IPS DF 6.9 (cell line): Measurements from ENCODE around the gene MARCHF6.
A peak's percentile ranks its signal among the peaks of the same experiment; 100 is the strongest.

Source experiments
- DNase-seq: peaks from one replicate; pipeline ENCODE4 v3.0.0-alpha.2; 2013; ENCODE audit warnings: low read depth, low spot score
- H3K27ac ChIP-seq: one replicate; pipeline ENCODE4 v1.5.1; 2013; ENCODE audit warnings: low read length, control low read depth
- H3K27me3 ChIP-seq: 2 replicates; pipeline ENCODE4 v1.6.1; 2013; ENCODE audit warnings: mild to moderate bottlenecking, low read length; ENCODE audit not compliant: control insufficient read depth, insufficient read depth
- H3K36me3 ChIP-seq: 2 replicates; pipeline ENCODE4 v1.6.1; 2013; ENCODE audit warnings: low read length; ENCODE audit not compliant: control insufficient read depth, insufficient read depth
- H3K4me1 ChIP-seq: 2 replicates; pipeline ENCODE4 v1.6.1; 2013; ENCODE audit warnings: low read length; ENCODE audit not compliant: control insufficient read depth, insufficient read depth
- H3K4me3 ChIP-seq: 2 replicates; pipeline ENCODE4 v1.5.1; 2013; ENCODE audit warnings: mild to moderate bottlenecking, low read length
- H3K9me3 ChIP-seq: 2 replicates; pipeline ENCODE4 v1.6.1; 2013; ENCODE audit warnings: low read length, inconsistent platforms; ENCODE audit not compliant: control insufficient read depth, insufficient read depth
- WGBS: extraction: QIAGEN DNeasy Blood & Tissue Kit; methylation state at CpG from one replicate; pipeline ENCODE4 v1.1.7; 2013; ENCODE audit warnings: mixed read lengths, missing lambda C conversion rate; ENCODE audit not compliant: insufficient read length, insufficient coverage; 5-methylcytosine and 5-hydroxymethylcytosine counted together

MARCHF6 gene

GRCh38 chr5:10324518-10325370 is 28.8 kb upstream of the MARCHF6 start:
- DNase-seq: no peak
- Histone ChIP-seq H3K27me3 (no peaks in the 10 kb centered on the region), H3K4me3 (no peak overlapping the region), H3K36me3 (no peaks in the 10 kb centered on the region), H3K9me3 (no peaks in the 10 kb centered on the region), H3K27ac (no peak overlapping the region), H3K4me1 (no peaks in the 10 kb centered on the region)
- no CpG with 5 or more reads among the region's 6 CpGs for WGBS

- Histone ChIP-seq H3K36me3 (no peaks in the 10 kb centered on the region), H3K27me3 (peaks cover 13% of the 10 kb centered on the region; the same call in 1 of the 2 replicates), H3K27ac (no peak overlapping the region), H3K4me3 (no peak overlapping the region), H3K9me3 (no peaks in the 10 kb centered on the region), H3K4me1 (no peaks in the 10 kb centered on the region)
- WGBS: no CpG with 5 or more reads among the region's 5 CpGs
- DNase-seq: no peak
Observed at GRCh38 chr5:10328323-10328722, 25.2 kb upstream of the MARCHF6 start.

DNA sequence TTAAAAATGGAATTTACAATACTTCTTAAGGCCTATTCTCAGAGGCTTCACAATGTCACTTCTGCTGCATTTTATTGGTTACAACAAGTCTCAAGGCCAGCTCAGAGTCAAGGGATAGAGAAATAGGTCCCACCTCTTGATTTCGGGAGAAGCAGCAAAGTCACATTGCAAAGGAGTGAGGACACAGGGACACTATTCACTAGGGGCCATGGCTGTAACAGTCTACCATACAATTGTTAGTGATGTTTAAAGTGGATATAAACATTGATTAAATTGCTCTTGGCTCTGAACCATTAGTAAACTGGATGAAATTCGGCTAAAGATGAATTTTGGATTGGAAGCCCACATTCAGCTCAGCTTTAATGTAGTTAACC is 24.1 kb upstream of the MARCHF6 start:
- no CpG with 5 or more reads among the region's 2 CpGs for WGBS

GRCh38 chr5:10329820-10330481 is 23.5 kb upstream of the MARCHF6 start:
- no peak for DNase-seq
- H3K27me3 ChIP-seq: peaks cover 25% of the 10 kb centered on the region; the same call in 1 of the 2 replicates
- H3K9me3 ChIP-seq: no peaks in the 10 kb centered on the region
- H3K36me3 ChIP-seq: no peaks in the 10 kb centered on the region
- no peak overlapping the region for H3K4me3 ChIP-seq
- H3K27ac ChIP-seq: no peak overlapping the region
- WGBS: no CpG with 5 or more reads among the region's 7 CpGs
- H3K4me1 ChIP-seq: no peaks in the 10 kb centered on the region

More for the DNA sequence above, 24.1 kb upstream of the MARCHF6 start:
- no peak for DNase-seq
- no peak overlapping the region for H3K4me3 ChIP-seq
- H3K36me3 ChIP-seq: no peaks in the 10 kb centered on the region
- H3K27ac ChIP-seq: no peak overlapping the region
- H3K27me3 ChIP-seq: peaks cover 22% of the 10 kb centered on the region; the same call in 1 of the 2 replicates
- H3K4me1 ChIP-seq: no peaks in the 10 kb centered on the region
- H3K9me3 ChIP-seq: no peaks in the 10 kb centered on the region

GRCh38 chr5:10330511-10331230 is 22.8 kb upstream of the MARCHF6 start:
- H3K4me3 ChIP-seq: no peak overlapping the region
- H3K27me3 ChIP-seq: peaks cover 25% of the 10 kb centered on the region; the same call in 1 of the 2 replicates
- H3K4me1 ChIP-seq: no peaks in the 10 kb centered on the region
- H3K36me3 ChIP-seq: no peaks in the 10 kb centered on the region
- no peak overlapping the region for H3K27ac ChIP-seq
- no CpG with 5 or more reads among the region's 10 CpGs for WGBS
- H3K9me3 ChIP-seq: no peaks in the 10 kb centered on the region
- no peak for DNase-seq

GRCh38 chr5:10331341-10331796 is 22.1 kb upstream of the MARCHF6 start:
- DNase-seq: no peak
- Histone ChIP-seq H3K9me3 (no peaks in the 10 kb centered on the region), H3K4me1 (no peaks in the 10 kb centered on the region), H3K27me3 (peaks cover 25% of the 10 kb centered on the region; the same call in 1 of the 2 replicates), H3K4me3 (no peak overlapping the region), H3K36me3 (no peaks in the 10 kb centered on the region), H3K27ac (no peak overlapping the region)
- no CpG with 5 or more reads among the region's 7 CpGs for WGBS

GRCh38 chr5:10332301-10332700 is 21.2 kb upstream of the MARCHF6 start:
- Histone ChIP-seq H3K36me3 (no peaks in the 10 kb centered on the region), H3K9me3 (no peaks in the 10 kb centered on the region), H3K4me3 (no peak overlapping the region), H3K27ac (no peak overlapping the region), H3K27me3 (peaks cover 25% of the 10 kb centered on the region; the same call in 1 of the 2 replicates), H3K4me1 (no peaks in the 10 kb centered on the region)
- no peak for DNase-seq
- no CpG with 5 or more reads among the region's 5 CpGs for whole genome bisulfite sequencing

DNA sequence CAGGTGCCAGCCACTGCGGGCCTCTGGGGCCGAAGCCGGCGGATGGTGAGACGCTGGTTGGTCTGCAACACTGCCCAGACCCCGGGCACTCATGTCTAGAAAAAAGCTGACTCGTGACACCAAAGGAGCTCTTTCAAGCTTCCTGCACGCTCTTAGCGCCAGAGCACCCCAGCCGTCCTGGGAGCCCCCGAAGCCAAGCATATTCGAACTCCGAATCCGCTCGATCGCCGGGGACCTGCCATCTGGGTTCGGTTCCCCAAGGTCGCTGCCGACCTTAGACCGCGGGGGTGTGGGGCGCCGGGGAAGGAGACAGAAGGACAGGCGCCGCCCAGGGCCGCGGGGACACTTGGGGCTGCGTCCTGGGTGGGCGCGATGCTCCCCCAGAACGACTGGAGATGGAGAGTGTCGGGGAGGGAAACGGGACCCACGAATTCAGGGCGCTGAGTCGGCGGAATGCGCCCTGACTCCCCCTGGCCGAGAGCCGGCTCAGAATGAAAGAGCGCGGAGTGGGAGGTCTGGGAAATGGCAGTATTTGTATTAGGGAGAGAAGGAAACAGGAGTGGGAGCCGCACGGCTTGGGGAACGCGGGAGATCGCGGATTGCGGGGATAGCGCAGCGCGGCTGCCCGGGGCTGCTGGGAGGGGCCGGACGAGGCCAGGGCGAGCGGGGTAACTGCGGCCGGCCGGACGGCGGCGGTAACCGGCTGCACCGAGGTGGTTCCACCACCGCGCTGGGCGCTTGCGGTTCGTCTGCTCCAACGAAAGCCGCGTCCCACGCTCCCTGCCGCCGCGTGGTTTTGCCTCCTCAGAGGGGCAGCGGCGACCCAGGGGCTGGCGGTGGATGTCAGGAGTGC is 20.1 kb upstream of the MARCHF6 start:
- Histone ChIP-seq H3K27me3 (peaks cover 25% of the 10 kb centered on the region; the same call in 1 of the 2 replicates), H3K36me3 (no peaks in the 10 kb centered on the region), H3K9me3 (no peaks in the 10 kb centered on the region), H3K4me3 (peak overlapping the region; percentile 71), H3K4me1 (no peaks in the 10 kb centered on the region), H3K27ac (no peak overlapping the region)
- no peak for DNase-seq
- WGBS: no CpG with 5 or more reads among the region's 81 CpGs

GRCh38 chr5:10334831-10335230 is 18.7 kb upstream of the MARCHF6 start:
- no peak overlapping the region for H3K27ac ChIP-seq
- H3K4me1 ChIP-seq: peaks cover 5% of the 10 kb centered on the region; the same call in 1 of the 2 replicates
- no peak overlapping the region for H3K4me3 ChIP-seq
- no CpG with 5 or more reads among the region's 5 CpGs for WGBS
- no peak for DNase-seq
- no peaks in the 10 kb centered on the region for H3K36me3 ChIP-seq
- H3K27me3 ChIP-seq: peaks cover 25% of the 10 kb centered on the region; the same call in 1 of the 2 replicates
- H3K9me3 ChIP-seq: no peaks in the 10 kb centered on the region
